ENCODE measurements around the gene QRICH2.

DNA sequence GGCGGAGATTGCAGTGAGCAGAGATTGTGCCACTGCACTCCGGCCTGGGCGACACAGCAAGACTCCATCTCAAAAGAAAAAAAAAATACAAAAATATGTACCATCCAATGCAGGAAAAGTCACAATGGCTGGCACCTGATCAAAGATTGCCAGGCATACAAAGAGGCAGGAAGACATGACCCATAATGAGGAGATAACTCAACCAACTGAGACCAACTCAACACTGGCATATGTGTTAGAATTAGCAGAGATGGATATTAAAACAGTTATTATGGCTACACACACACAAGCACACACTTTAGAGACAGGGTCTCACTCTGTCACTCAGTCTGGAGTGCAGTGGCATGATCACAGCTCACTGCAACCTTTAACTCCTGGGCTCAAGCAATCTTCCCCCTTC, 10.6 kb downstream of the QRICH2 start:
- TF ChIP-seq, protein P1, sequence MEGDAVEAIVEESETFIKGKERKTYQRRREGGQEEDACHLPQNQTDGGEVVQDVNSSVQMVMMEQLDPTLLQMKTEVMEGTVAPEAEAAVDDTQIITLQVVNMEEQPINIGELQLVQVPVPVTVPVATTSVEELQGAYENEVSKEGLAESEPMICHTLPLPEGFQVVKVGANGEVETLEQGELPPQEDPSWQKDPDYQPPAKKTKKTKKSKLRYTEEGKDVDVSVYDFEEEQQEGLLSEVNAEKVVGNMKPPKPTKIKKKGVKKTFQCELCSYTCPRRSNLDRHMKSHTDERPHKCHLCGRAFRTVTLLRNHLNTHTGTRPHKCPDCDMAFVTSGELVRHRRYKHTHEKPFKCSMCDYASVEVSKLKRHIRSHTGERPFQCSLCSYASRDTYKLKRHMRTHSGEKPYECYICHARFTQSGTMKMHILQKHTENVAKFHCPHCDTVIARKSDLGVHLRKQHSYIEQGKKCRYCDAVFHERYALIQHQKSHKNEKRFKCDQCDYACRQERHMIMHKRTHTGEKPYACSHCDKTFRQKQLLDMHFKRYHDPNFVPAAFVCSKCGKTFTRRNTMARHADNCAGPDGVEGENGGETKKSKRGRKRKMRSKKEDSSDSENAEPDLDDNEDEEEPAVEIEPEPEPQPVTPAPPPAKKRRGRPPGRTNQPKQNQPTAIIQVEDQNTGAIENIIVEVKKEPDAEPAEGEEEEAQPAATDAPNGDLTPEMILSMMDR (IDR thresholded peaks at IDR 0.05; ENCODE audit: low read length) = no peak
- no peak for TF ChIP-seq EZH2 (IDR thresholded peaks at IDR 0.05; ENCODE audit: borderline replicate concordance, low read length)

Measured in OCI-LY1 (cell line).